ENCODE measurements around the gene PIAS2.

DNA sequence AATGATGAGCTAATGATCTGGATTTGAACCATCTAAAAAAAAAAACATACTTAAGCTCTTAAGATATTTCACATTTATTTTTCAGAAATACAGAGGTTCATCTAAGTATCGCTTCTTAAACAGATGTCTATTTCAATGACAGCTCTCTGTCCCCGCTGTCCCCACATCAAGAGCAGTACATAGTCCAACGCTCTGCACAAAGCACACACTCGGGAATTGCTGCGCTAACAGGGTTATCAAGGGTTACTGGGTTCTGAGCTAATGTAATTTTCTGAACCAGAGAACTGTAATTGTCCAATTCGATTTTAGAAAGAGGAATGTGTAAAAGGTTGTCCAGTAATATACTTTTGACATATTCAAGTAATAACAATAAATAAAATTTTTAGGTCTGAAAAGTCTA, 101.6 kb downstream of the PIAS2 start:
- TF ChIP-seq, protein P1, sequence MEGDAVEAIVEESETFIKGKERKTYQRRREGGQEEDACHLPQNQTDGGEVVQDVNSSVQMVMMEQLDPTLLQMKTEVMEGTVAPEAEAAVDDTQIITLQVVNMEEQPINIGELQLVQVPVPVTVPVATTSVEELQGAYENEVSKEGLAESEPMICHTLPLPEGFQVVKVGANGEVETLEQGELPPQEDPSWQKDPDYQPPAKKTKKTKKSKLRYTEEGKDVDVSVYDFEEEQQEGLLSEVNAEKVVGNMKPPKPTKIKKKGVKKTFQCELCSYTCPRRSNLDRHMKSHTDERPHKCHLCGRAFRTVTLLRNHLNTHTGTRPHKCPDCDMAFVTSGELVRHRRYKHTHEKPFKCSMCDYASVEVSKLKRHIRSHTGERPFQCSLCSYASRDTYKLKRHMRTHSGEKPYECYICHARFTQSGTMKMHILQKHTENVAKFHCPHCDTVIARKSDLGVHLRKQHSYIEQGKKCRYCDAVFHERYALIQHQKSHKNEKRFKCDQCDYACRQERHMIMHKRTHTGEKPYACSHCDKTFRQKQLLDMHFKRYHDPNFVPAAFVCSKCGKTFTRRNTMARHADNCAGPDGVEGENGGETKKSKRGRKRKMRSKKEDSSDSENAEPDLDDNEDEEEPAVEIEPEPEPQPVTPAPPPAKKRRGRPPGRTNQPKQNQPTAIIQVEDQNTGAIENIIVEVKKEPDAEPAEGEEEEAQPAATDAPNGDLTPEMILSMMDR (conservative IDR thresholded peaks at IDR 0.05; ENCODE audit: low read depth, low read length), result no peak
- TF ChIP-seq EZH2 (IDR thresholded peaks at IDR 0.05; ENCODE audit: borderline replicate concordance, low read depth, low read length, poor library complexity, severe bottlenecking), result no peak
